Urinary bladder (tissue), 4 donors: ENCODE measurements around the gene TAPT1. TPM values are rescaled to one million over a fixed set of nuclear protein-coding genes. Genes with fewer than 3 reads are reported as not detected.

Experiments used
- DNase-seq: peaks from one replicate; pipeline ENCODE4 v3.0.0-alpha.2; 2015; ENCODE audit errors: extremely low spot score
- H3K27ac ChIP-seq: one replicate; pipeline ENCODE4 v1.5.1; 2013; ENCODE audit warnings: low read depth, mild to moderate bottlenecking, moderate library complexity
- H3K36me3 ChIP-seq: one replicate; pipeline ENCODE4 v1.6.1; 2013; ENCODE audit warnings: mild to moderate bottlenecking, moderate library complexity; ENCODE audit not compliant: insufficient read depth
- H3K4me1 ChIP-seq: one replicate; pipeline ENCODE4 v1.6.1; 2013; ENCODE audit warnings: mild to moderate bottlenecking, moderate library complexity; ENCODE audit not compliant: insufficient read depth
- H3K4me3 ChIP-seq: one replicate; pipeline ENCODE4 v1.5.1; 2013; ENCODE audit warnings: low read depth, low read length
- WGBS: extraction: QIAGEN DNeasy Blood & Tissue Kit; methylation state at CpG from one replicate; pipeline ENCODE4 v1.1.7; 2013; 5-methylcytosine and 5-hydroxymethylcytosine counted together
- polyA plus RNA-seq: library from polyadenylated mRNA; stranded (reverse); fragments of 200-250 nt; gene quantifications from one replicate; pipeline ENCODE4 v1.2.3, GENCODE V29; 2013
- total RNA-seq: library from RNA; depleted of rRNA; stranded (reverse); fragments of >200 nt; gene quantifications from one replicate; pipeline ENCODE4 v1.2.3, GENCODE V29; 2014
- donor health status: healthy with polysubstance abuse.
- donor health status: healthy.

Gene TAPT1
- total and polyA plus RNA-seq, 2 donors: 22.5 to 71.1 TPM

GRCh38 chr4:16140879-16141249 is 85.4 kb downstream of the TAPT1 start:
- H3K27ac ChIP-seq: no peak overlapping the region
- no peaks in the 10 kb centered on the region for H3K4me1 ChIP-seq
- H3K4me3 ChIP-seq: no peak overlapping the region
- DNase-seq: peak; percentile 42
- H3K36me3 ChIP-seq: no peaks in the 10 kb centered on the region

- Histone ChIP-seq H3K4me1 (no peaks in the 10 kb centered on the region), H3K27ac (no peak overlapping the region), H3K36me3 (no peaks in the 10 kb centered on the region), H3K4me3 (no peak overlapping the region)
- 80% methylated on average over 4 of the region's 4 CpGs for WGBS
- DNase-seq: no peak
Observed at GRCh38 chr4:16140231-16140878, 85.9 kb downstream of the TAPT1 start.

- DNase-seq: no peak
- Histone ChIP-seq H3K27ac (no peak overlapping the region), H3K36me3 (no peaks in the 10 kb centered on the region), H3K4me1 (no peaks in the 10 kb centered on the region), H3K4me3 (no peak overlapping the region)
- 91% methylated on average over 8 of the region's 8 CpGs for WGBS
Observed at GRCh38 chr4:16139066-16139945, 87.0 kb downstream of the TAPT1 start.

- H3K27ac ChIP-seq: no peak overlapping the region
- no peaks in the 10 kb centered on the region for H3K4me1 ChIP-seq
- H3K4me3 ChIP-seq: no peak overlapping the region
- 90% methylated on average over 5 of the region's 5 CpGs for WGBS
- H3K36me3 ChIP-seq: no peaks in the 10 kb centered on the region
- DNase-seq: no peak
Observed at GRCh38 chr4:16136827-16137226, 89.4 kb downstream of the TAPT1 start.

- WGBS: 0% methylated on average over 1 of the region's 1 CpG
Observed at GRCh38 chr4:16136311-16136710, 90.0 kb downstream of the TAPT1 start.

GRCh38 chr4:16133406-16133805 is 92.9 kb downstream of the TAPT1 start:
- DNase-seq: no peak
- Histone ChIP-seq H3K27ac (no peak overlapping the region), H3K4me1 (peaks cover 3% of the 10 kb centered on the region), H3K4me3 (no peak overlapping the region), H3K36me3 (no peaks in the 10 kb centered on the region)
- 67% methylated on average over 1 of the region's 1 CpG for WGBS

More at GRCh38 chr4:16136311-16136710, 90.0 kb downstream of the TAPT1 start:
- no peak for DNase-seq
- no peak overlapping the region for H3K4me3 ChIP-seq
- H3K27ac ChIP-seq: no peak overlapping the region
- H3K36me3 ChIP-seq: no peaks in the 10 kb centered on the region
- H3K4me1 ChIP-seq: no peaks in the 10 kb centered on the region

- WGBS: 94% methylated on average over 1 of the region's 1 CpG
- Histone ChIP-seq H3K4me3 (no peak overlapping the region), H3K36me3 (no peaks in the 10 kb centered on the region), H3K27ac (no peak overlapping the region), H3K4me1 (peaks cover 3% of the 10 kb centered on the region)
- DNase-seq: no peak
Observed at GRCh38 chr4:16131293-16131692, 95.0 kb downstream of the TAPT1 start.

- no peak overlapping the region for H3K27ac ChIP-seq
- no peak for DNase-seq
- 30% methylated on average over 1 of the region's 1 CpG for WGBS
- H3K4me1 ChIP-seq: peaks cover 3% of the 10 kb centered on the region
- no peaks in the 10 kb centered on the region for H3K36me3 ChIP-seq
- H3K4me3 ChIP-seq: no peak overlapping the region
Observed at GRCh38 chr4:16129336-16129735, 96.9 kb downstream of the TAPT1 start.

GRCh38 chr4:16126714-16127113 is 99.6 kb downstream of the TAPT1 start:
- Histone ChIP-seq H3K4me1 (peaks cover 3% of the 10 kb centered on the region), H3K4me3 (no peak overlapping the region), H3K36me3 (no peaks in the 10 kb centered on the region), H3K27ac (no peak overlapping the region)
- no peak for DNase-seq
- 97% methylated on average over 1 of the region's 1 CpG for WGBS

- Histone ChIP-seq H3K4me3 (no peak overlapping the region), H3K27ac (no peak overlapping the region), H3K36me3 (no peaks in the 10 kb centered on the region), H3K4me1 (peaks cover 3% of the 10 kb centered on the region)
- 77% methylated on average over 8 of the region's 8 CpGs for WGBS
- DNase-seq: no peak
Observed at GRCh38 chr4:16125571-16126445, 100.5 kb downstream of the TAPT1 start.

GRCh38 chr4:16124232-16124631 is 102.0 kb downstream of the TAPT1 start:
- no peak overlapping the region for H3K4me3 ChIP-seq
- no peaks in the 10 kb centered on the region for H3K4me1 ChIP-seq
- H3K27ac ChIP-seq: no peak overlapping the region
- H3K36me3 ChIP-seq: no peaks in the 10 kb centered on the region
- 68% methylated on average over 4 of the region's 4 CpGs for WGBS
- DNase-seq: no peak

- no peak for DNase-seq
- WGBS: 80% methylated on average over 7 of the region's 7 CpGs
- Histone ChIP-seq H3K27ac (no peak overlapping the region), H3K36me3 (no peaks in the 10 kb centered on the region), H3K4me3 (no peak overlapping the region), H3K4me1 (no peaks in the 10 kb centered on the region)
Observed at GRCh38 chr4:16123356-16124084, 102.8 kb downstream of the TAPT1 start.

GRCh38 chr4:16122784-16123183 is 103.5 kb downstream of the TAPT1 start:
- DNase-seq: no peak
- H3K4me3 ChIP-seq: no peak overlapping the region
- H3K4me1 ChIP-seq: no peaks in the 10 kb centered on the region
- 82% methylated on average over 5 of the region's 5 CpGs for WGBS
- H3K36me3 ChIP-seq: no peaks in the 10 kb centered on the region
- H3K27ac ChIP-seq: no peak overlapping the region
